ENCODE data around the gene NKX6-2.

Gene NKX6-2

DNA sequence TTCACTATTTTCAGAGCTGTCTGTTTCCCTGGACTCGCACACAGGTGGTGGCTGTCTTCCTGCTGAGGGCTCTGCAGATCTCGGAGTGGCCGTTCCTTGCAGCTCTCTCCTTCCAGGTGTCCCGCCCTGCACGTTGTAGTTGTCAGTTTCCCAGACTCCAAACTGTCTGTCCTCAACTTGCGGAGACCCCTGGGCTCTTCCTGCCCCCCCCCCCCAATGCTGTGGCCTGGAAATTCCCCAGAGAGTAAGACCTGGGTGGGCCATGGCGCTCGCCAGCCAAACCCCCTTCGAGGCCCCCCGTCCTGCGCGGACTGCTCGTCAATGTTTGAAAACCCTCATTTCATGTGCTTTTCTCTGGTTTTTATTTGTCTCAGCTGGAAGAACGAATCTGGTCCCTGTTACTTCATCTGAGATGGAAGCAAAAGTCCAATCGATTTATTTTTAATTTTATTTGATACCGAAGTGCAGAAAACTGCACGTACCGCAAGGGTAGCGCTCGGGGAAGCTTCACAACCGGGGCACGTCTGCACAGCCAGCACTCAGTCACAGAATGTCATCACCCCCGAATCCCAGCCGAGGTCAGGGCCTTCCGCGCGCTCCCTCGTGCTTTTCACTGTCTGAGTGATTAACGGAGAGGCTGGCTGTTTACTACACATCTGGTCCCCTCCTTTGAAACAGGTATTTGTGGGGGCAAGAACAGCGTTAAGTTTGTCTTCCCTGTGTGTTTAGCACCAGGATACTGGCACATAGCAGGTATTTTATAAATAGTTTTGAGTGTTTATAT is 46.4 kb upstream of the NKX6-2 start:
- no peak overlapping the region for H3K9ac ChIP-seq
- TF ChIP-seq, protein P1, sequence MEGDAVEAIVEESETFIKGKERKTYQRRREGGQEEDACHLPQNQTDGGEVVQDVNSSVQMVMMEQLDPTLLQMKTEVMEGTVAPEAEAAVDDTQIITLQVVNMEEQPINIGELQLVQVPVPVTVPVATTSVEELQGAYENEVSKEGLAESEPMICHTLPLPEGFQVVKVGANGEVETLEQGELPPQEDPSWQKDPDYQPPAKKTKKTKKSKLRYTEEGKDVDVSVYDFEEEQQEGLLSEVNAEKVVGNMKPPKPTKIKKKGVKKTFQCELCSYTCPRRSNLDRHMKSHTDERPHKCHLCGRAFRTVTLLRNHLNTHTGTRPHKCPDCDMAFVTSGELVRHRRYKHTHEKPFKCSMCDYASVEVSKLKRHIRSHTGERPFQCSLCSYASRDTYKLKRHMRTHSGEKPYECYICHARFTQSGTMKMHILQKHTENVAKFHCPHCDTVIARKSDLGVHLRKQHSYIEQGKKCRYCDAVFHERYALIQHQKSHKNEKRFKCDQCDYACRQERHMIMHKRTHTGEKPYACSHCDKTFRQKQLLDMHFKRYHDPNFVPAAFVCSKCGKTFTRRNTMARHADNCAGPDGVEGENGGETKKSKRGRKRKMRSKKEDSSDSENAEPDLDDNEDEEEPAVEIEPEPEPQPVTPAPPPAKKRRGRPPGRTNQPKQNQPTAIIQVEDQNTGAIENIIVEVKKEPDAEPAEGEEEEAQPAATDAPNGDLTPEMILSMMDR (conservative IDR thresholded peaks at IDR 0.05; ENCODE audit: low read depth, low read length): no peak
- H3K27me3 ChIP-seq (ENCODE audit: insufficient read depth, low read depth): peaks cover 32% of the 10 kb centered on the region

DNA sequence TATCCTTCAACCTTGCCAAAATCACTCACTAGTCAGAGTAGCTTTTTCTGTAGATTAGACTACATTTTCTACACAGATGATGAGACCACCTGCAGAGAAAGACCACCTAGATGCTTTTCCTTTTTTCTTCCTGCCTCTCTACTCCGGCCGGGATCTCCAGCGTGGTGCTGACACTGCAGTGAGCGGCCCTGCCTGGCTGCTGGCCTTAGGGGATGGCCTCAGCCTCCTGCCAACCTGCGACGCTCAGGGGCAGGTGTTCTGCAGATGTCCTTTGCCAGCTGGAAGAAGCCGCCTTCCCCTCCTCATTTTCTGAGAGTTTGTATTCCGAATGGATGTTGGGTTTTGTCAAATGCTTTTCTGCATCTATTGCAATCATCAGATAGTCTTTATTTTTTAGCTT is 43.5 kb upstream of the NKX6-2 start:
- H3K4me3 ChIP-seq (IDR thresholded peaks at IDR 0.05; ENCODE audit: insufficient read depth, low read depth, low read length): no peak overlapping the region
- no peaks in the 10 kb centered on the region for H3K36me3 ChIP-seq (ENCODE audit: insufficient read depth)
- H3K79me2 ChIP-seq (ENCODE audit: insufficient read depth, low read depth): no peaks in the 10 kb centered on the region
- H3K4me1 ChIP-seq (ENCODE audit: low read depth, poor library complexity, severe bottlenecking): no peaks in the 10 kb centered on the region
- H3K4me2 ChIP-seq: no peak overlapping the region
- H3K9ac ChIP-seq: no peak overlapping the region
- no peak overlapping the region for H2AFZ ChIP-seq (ENCODE audit: low read depth)
- no peaks in the 10 kb centered on the region for H4K20me1 ChIP-seq (ENCODE audit: insufficient read depth)
- no peak overlapping the region for H3K27ac ChIP-seq
- TF ChIP-seq, protein P1 (conservative IDR thresholded peaks at IDR 0.05; ENCODE audit: low read depth, low read length): no peak
- H3K27me3 ChIP-seq (ENCODE audit: insufficient read depth, low read depth): peaks cover 32% of the 10 kb centered on the region

More for the DNA sequence above, 46.4 kb upstream of the NKX6-2 start:
- H2AFZ ChIP-seq (ENCODE audit: low read depth): no peak overlapping the region
- no peaks in the 10 kb centered on the region for H4K20me1 ChIP-seq (ENCODE audit: insufficient read depth)
- no peak overlapping the region for H3K4me2 ChIP-seq
- H3K4me1 ChIP-seq (ENCODE audit: low read depth, poor library complexity, severe bottlenecking): no peaks in the 10 kb centered on the region
- H3K4me3 ChIP-seq (IDR thresholded peaks at IDR 0.05; ENCODE audit: insufficient read depth, low read depth, low read length): no peak overlapping the region
- H3K36me3 ChIP-seq (ENCODE audit: insufficient read depth): no peaks in the 10 kb centered on the region
- no peak overlapping the region for H3K27ac ChIP-seq
- no peaks in the 10 kb centered on the region for H3K79me2 ChIP-seq (ENCODE audit: insufficient read depth, low read depth)

DNA sequence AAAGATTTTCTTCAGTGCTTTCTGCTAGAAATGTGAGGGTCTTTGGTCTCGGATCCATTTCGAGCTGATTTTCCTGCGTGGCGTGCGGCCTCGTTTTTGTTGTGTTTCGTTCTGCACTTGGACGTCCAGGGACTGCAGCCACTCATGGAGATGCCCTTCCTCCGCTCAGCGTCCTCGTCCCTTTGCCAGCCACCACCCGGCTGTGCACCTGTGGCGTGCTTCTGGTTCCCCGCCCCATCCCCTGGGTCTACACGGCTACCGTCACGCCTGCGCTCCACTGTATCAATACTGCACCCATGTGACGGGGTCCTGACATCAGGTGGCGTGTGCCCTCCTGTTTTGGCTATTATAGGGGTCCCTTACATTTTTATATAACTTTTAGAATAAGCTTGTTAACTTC is 42.7 kb upstream of the NKX6-2 start:
- TF ChIP-seq, protein P1 (conservative IDR thresholded peaks at IDR 0.05; ENCODE audit: low read depth, low read length): no peak
- no peaks in the 10 kb centered on the region for H3K36me3 ChIP-seq (ENCODE audit: insufficient read depth)
- H4K20me1 ChIP-seq (ENCODE audit: insufficient read depth): no peaks in the 10 kb centered on the region
- peaks cover 32% of the 10 kb centered on the region for H3K27me3 ChIP-seq (ENCODE audit: insufficient read depth, low read depth)
- H3K9ac ChIP-seq: no peak overlapping the region
- no peak overlapping the region for H2AFZ ChIP-seq (ENCODE audit: low read depth)
- no peak overlapping the region for H3K27ac ChIP-seq
- no peak overlapping the region for H3K4me3 ChIP-seq (IDR thresholded peaks at IDR 0.05; ENCODE audit: insufficient read depth, low read depth, low read length)
- H3K4me1 ChIP-seq (ENCODE audit: low read depth, poor library complexity, severe bottlenecking): no peaks in the 10 kb centered on the region
- H3K4me2 ChIP-seq: no peak overlapping the region
- no peaks in the 10 kb centered on the region for H3K79me2 ChIP-seq (ENCODE audit: insufficient read depth, low read depth)

DNA sequence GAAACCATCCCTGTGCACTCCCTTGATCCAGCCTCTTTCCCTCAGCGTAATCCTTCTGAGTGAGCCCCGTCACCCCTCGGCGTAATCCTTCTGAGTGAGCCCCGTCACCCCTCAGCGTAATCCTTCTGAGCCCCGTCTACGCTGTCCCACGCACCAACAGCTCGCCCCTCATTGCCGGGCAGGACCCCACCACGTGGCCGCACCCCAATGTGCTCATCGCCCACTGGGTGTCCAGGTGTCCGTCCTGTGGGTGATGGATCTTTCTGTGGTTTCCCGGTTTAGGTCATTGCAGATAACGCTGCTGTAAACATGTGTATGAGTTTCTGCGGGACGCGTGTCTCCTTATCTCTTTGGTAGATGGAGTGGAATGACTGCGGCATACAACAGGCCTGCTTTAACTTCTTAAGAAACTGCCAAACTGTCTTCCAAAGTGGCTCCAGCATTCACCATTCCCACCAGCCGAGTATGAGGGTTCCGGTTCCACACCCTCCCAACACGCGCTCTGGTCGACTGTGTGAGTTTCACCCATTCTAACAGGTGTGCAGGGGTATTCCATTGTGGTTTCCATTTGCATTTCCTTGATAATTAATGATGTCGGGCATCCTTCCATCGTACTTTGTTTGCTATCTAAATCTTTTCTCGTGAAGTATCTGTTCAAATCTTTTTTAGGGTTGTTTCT is 42.1 kb upstream of the NKX6-2 start:
- TF ChIP-seq, protein P1 (conservative IDR thresholded peaks at IDR 0.05; ENCODE audit: low read depth, low read length): no peak
- Histone ChIP-seq H3K4me2 (no peak overlapping the region), H3K4me3 (IDR thresholded peaks at IDR 0.05; ENCODE audit: insufficient read depth, low read depth, low read length) (no peak overlapping the region), H2AFZ (ENCODE audit: low read depth) (no peak overlapping the region), H3K9ac (no peak overlapping the region), H4K20me1 (ENCODE audit: insufficient read depth) (no peaks in the 10 kb centered on the region), H3K27me3 (ENCODE audit: insufficient read depth, low read depth) (peaks cover 32% of the 10 kb centered on the region), H3K36me3 (ENCODE audit: insufficient read depth) (no peaks in the 10 kb centered on the region), H3K4me1 (ENCODE audit: low read depth, poor library complexity, severe bottlenecking) (no peaks in the 10 kb centered on the region), H3K27ac (no peak overlapping the region), H3K79me2 (ENCODE audit: insufficient read depth, low read depth) (no peaks in the 10 kb centered on the region)
